GM19035 (cell line): Measurements from ENCODE around the gene GTF2A1L.
A peak's percentile ranks its signal among the peaks of the same experiment; 100 is the strongest.
"Not testable (repeated sequence)": the region's sequence is repeated elsewhere in the genome, so short reads cannot be mapped to it uniquely, and the experiment has no call there.

Experiments
- ATAC-seq: cut with Tn5 transposase; IDR thresholded peaks from one replicate; pipeline ENCODE4 v1.9.1; 2021; ENCODE audit not compliant: unreplicated experiment

Gene GTF2A1L

GRCh38 chr2:48617618-48618017 is at the start of gene GTF2A1L:
GTF2A1L (plus strand) TSS chr2:48617856; CDS start chr2:48617875, 19 bp downstream.
- ATAC-seq: no peak

GRCh38 chr2:48568547-48568946 is 49.1 kb upstream of the GTF2A1L start:
- ATAC-seq: no peak

GRCh38 chr2:48569433-48569832 is 48.2 kb upstream of the GTF2A1L start:
- ATAC-seq: no peak

GRCh38 chr2:48572816-48573215 is 44.8 kb upstream of the GTF2A1L start:
- ATAC-seq: no peak

- ATAC-seq: no peak
Observed at GRCh38 chr2:48574353-48575287, 43.0 kb upstream of the GTF2A1L start.

- ATAC-seq: no peak
Observed at GRCh38 chr2:48578313-48578712, 39.3 kb upstream of the GTF2A1L start.

GRCh38 chr2:48583961-48584360 is 33.7 kb upstream of the GTF2A1L start:
- ATAC-seq: no peak

- ATAC-seq: no peak
Observed at GRCh38 chr2:48584551-48584950, 33.1 kb upstream of the GTF2A1L start.

- ATAC-seq: no peak
Observed at GRCh38 chr2:48586433-48586832, 31.2 kb upstream of the GTF2A1L start.

- no peak for ATAC-seq
Observed at GRCh38 chr2:48587560-48587959, 30.1 kb upstream of the GTF2A1L start.

- ATAC-seq: no peak
Observed at GRCh38 chr2:48587961-48588360, 29.7 kb upstream of the GTF2A1L start.

GRCh38 chr2:48588745-48589144 is 28.9 kb upstream of the GTF2A1L start:
- no peak for ATAC-seq

GRCh38 chr2:48589170-48589767 is 28.4 kb upstream of the GTF2A1L start:
- no peak for ATAC-seq

GRCh38 chr2:48590017-48590416 is 27.6 kb upstream of the GTF2A1L start:
- ATAC-seq: no peak

GRCh38 chr2:48592067-48592466 is 25.6 kb upstream of the GTF2A1L start:
- ATAC-seq: no peak

GRCh38 chr2:48596751-48597150 is 20.9 kb upstream of the GTF2A1L start:
- ATAC-seq: not testable (repeated sequence)

GRCh38 chr2:48597492-48597891 is 20.2 kb upstream of the GTF2A1L start:
- ATAC-seq: no peak

- no peak for ATAC-seq
Observed at GRCh38 chr2:48600204-48600813, 17.3 kb upstream of the GTF2A1L start.

- ATAC-seq: no peak
Observed at GRCh38 chr2:48600917-48601316, 16.7 kb upstream of the GTF2A1L start.

- peak; percentile 55 for ATAC-seq
Observed at GRCh38 chr2:48601349-48601748, 16.3 kb upstream of the GTF2A1L start.

GRCh38 chr2:48605482-48606175 is 12.0 kb upstream of the GTF2A1L start:
- ATAC-seq: no peak
